ENCODE results near the gene BTF3. TPM values are rescaled to one million over a fixed set of nuclear protein-coding genes. Genes with fewer than 3 reads are reported as not detected.

BTF3 gene
- total and polyA plus RNA-seq, 2 of the 8 experiments (the other 6 are each of a cell fraction or from before 2014, with no cell fraction given), result 396 to 754 TPM

DNA sequence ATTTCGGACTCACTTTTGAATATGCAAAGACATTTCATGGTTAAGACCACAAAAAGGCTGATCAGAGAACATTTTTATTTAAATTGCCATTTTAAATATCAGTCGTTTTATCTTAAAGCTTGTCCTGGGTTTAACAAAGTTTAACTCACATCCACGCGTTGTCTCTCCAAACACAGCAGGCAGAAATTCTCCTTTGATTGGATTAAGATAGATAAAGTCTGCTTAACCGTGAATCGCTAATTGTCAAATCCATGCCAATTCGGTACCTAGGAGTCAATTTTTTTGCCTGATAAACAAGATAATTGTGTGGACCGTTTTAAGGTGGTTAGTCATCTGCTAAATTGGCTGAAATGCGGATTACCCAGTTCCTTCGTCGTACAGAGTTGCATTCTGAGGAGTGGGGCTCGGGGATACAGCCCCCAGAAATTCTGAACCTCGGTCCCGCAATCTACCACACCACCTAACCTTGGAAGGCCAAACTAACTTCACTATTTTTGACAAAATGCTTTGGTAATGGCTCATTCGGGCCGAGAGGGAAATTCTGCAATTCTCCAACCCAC is 665 bp upstream of the BTF3 start:
- H4K91ac ChIP-seq (replicated peaks; ENCODE audit: insufficient read length, low read length), result peak overlapping the region; percentile 97
- peak overlapping the region; percentile 84 to 85 for H3K4me2 ChIP-seq (ENCODE audit: insufficient read depth in 1 of 2, low read depth in 2 of 2, low read length in 2 of 2)
- no peak overlapping the region for H3K14ac ChIP-seq (ENCODE audit: insufficient read length)
- H2BK5ac ChIP-seq (ENCODE audit: low read depth, low read length), result peak overlapping the region; percentile 98
- peak overlapping the region; percentile 95 for H3K4ac ChIP-seq (replicated peaks; ENCODE audit: insufficient read length, low read depth, low read length)
- H2AK5ac ChIP-seq (ENCODE audit: low read depth, low read length), result 0 out of 2 replicates have a peak overlapping the region, but pooled peaks have one; percentile 19
- peak overlapping the region; percentile 99; the same call in 1 of the 2 replicates for H4K8ac ChIP-seq (ENCODE audit: extremely low read depth, insufficient read depth, low read length)
- peak overlapping the region; percentile 69; the same call in 1 of the 2 replicates for H2BK12ac ChIP-seq (ENCODE audit: low read depth, low read length)
- no peak for FAIRE-seq
- no peak for DNase-seq (ENCODE audit: low read depth in 1 of 2, low spot score in 2 of 2)
- H4K20me1 ChIP-seq (replicated peaks in 1 of 2; ENCODE audit: control insufficient read depth in 1 of 2, insufficient read depth in 2 of 2, low read length in 2 of 2), result peaks cover 0 to 3% of the 10 kb centered on the region in 2 experiments
- H2BK15ac ChIP-seq (ENCODE audit: low read length), result peak overlapping the region; percentile 36; the same call in 1 of the 2 replicates
- H4K5ac ChIP-seq (ENCODE audit: insufficient read length, low read depth, low read length), result peak overlapping the region; percentile 98
- H3K36me3 ChIP-seq (ENCODE audit: control insufficient read depth in 2 of 4, insufficient read depth in 4 of 4, low read length in 3 of 4), result peaks cover 3 to 36% (median 13%) of the 10 kb centered on the region in 4 experiments; a peak in 7 of 8 replicates
- H3K27me3 ChIP-seq (replicated peaks in 1 of 4; ENCODE audit: control insufficient read depth in 3 of 4, extremely low read depth in 1 of 4, insufficient read depth in 3 of 4, low read length in 3 of 4), result no peaks in the 10 kb centered on the region
- no peak overlapping the region for H2BK20ac ChIP-seq (ENCODE audit: low read length)
- ChIA-PET POLR2A (ENCODE audit: partially characterized antibody) (interaction anchor here (0.6 to 7.7 kb wide), 16 partner anchors 10 to 68 kb away, joined by 3 to 170 read pairs (median 11); partner anchors contain the start of genes ANKRA2, FOXD1 and UTP15), CTCF (ENCODE audit: partially characterized antibody) (interaction anchor here (0.6 to 6.1 kb wide), 14 partner anchors 10 to 960 kb away, joined by 3 to 53 read pairs (median 8); partner anchors contain the start of gene FOXD1)
- no peaks in the 10 kb centered on the region for H3K9me3 ChIP-seq (ENCODE audit: insufficient read depth in 2 of 2, low read depth in 1 of 2, low read length in 1 of 2)
- H3K23me2 ChIP-seq (ENCODE audit: low read depth, low read length), result peaks cover 9% of the 10 kb centered on the region
- H3K23ac ChIP-seq (ENCODE audit: insufficient read length), result no peak overlapping the region
- peaks cover 16 to 51% of the 10 kb centered on the region in 2 experiments for H3K79me2 ChIP-seq (ENCODE audit: control insufficient read depth in 1 of 2, insufficient read depth in 2 of 2, low read length in 2 of 2)
- H3K18ac ChIP-seq (ENCODE audit: extremely low read depth, low read length), result 0 out of 2 replicates have a peak overlapping the region, but pooled peaks have one; percentile 17
- peaks cover 1 to 12% (median 4%) of the 10 kb centered on the region in 4 experiments; a peak in 6 of 7 replicates for H3K4me1 ChIP-seq (replicated peaks in 1 of 4; ENCODE audit: control insufficient read depth in 3 of 4, insufficient read depth in 4 of 4, low read length in 3 of 4)
- H3K79me1 ChIP-seq (ENCODE audit: low read depth, low read length), result peaks cover 2% of the 10 kb centered on the region; the same call in 1 of the 2 replicates
- peak overlapping the region; percentile 78 to 87 (median 82) for H3K4me3 ChIP-seq (ENCODE audit: extremely low read depth in 1 of 4, insufficient read depth in 2 of 4, low read depth in 3 of 4, low read length in 4 of 4)
- peak overlapping the region; percentile 97 for H3K27ac ChIP-seq (ENCODE audit: low read depth, low read length)
- 55% methylated on average over 14 of the region's 16 CpGs; no CpG with 5 or more reads in 1 of the 2 experiments for WGBS, 2 experiments (ENCODE audit: extremely low coverage in 1 of 2, insufficient coverage in 1 of 2, insufficient read length in 1 of 2, insufficient replicate concordance in 2 of 2, low coverage in 1 of 2, low lambda C conversion rate in 2 of 2, missing lambda C conversion rate in 1 of 2)
- H2AFZ ChIP-seq (ENCODE audit: low read length), result peak overlapping the region; percentile 29; the same call in 1 of the 2 replicates
- TF ChIP-seq SIN3A (conservative IDR thresholded peaks at IDR 0.05 in 1 of 2, IDR thresholded peaks at IDR 0.05 in 1 of 2; ENCODE audit: low read depth in 1 of 2, low read length in 2 of 2) (no peak), CHD1 (IDR thresholded peaks at IDR 0.05; ENCODE audit: low read depth, low read length) (0 out of 2 replicates have a peak, but pooled peaks have one; percentile 11)
- H2BK120ac ChIP-seq (replicated peaks; ENCODE audit: low read depth, low read length), result peak overlapping the region; percentile 88
- peak overlapping the region; percentile 87 for H3K56ac ChIP-seq (replicated peaks; ENCODE audit: insufficient read length, low read depth, low read length)
- peak overlapping the region; percentile 84 to 94 (median 92) for H3K9ac ChIP-seq (replicated peaks in 1 of 4; ENCODE audit: extremely low read depth in 1 of 4, low read depth in 3 of 4, low read length in 3 of 4)
